GM19328 (cell line): ENCODE data around the gene SVEP1.

Experiments
- ATAC-seq: cut with Tn5 transposase; IDR thresholded peaks from one replicate; pipeline ENCODE4 v1.9.1; 2021; ENCODE audit warnings: mild to moderate bottlenecking, moderate library complexity; ENCODE audit not compliant: unreplicated experiment

SVEP1 gene

DNA sequence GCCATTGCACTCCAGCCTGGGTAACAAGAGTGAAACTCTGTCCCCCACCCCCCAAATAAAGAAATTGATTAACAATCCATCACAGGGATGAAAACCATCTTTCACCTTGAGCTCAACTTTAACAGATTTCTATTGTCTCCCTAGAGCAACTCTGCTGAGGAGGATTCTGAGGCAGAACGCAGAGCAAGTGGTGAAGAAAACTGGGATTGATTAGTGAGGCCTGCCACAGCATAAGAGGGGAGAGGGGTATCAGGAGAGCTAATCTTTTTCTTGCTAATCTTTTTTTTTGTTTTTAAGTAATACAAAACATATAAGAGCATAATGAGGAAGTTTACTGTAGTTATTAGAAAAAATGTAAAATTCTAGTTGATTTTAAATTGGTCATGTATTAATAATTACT is 250.8 kb downstream of the SVEP1 start:
- ATAC-seq, result no peak

GRCh38 chr9:110327716-110328115 is 251.8 kb downstream of the SVEP1 start:
- ATAC-seq, result no peak

GRCh38 chr9:110323818-110324217 is 255.7 kb downstream of the SVEP1 start:
- no peak for ATAC-seq

DNA sequence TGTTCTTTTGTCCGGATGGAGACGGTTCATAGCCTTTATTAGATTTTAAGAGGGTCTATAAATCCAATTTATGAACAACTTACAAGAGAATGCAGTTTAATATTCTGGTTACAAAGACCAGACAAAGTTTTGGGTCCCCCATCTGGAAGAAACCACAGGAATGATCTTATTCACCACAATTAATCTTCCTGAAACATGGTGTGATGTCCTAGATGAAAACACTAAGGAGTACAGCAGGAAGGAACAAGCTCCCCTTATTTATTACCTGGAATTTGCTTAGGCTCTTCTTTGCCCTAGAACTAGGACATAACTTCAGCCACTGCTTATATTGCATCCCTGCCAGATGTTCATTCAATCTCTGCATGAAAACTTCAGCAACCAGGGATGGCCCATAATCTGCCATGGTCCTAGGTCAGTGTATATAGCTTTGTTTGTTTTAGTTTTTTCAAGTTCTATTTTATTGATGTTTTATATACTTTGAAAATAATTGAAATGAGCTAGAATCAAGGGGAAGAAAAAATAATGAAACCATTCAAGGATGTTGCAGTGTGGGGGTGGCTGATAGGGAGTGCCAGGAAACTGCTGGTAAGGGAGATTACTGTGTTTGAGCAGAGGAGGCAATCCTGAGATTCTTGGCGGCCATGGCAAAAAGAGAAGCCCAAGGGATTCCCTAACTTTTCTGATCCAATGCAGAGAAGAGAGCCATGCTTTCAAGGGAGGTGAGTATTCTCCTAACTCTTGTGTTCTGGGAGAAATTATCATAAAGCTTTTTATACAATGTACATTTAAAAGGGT is 258.7 kb downstream of the SVEP1 start:
- ATAC-seq, result no peak

GRCh38 chr9:110319781-110320492 is 259.6 kb downstream of the SVEP1 start:
- ATAC-seq, result no peak

- ATAC-seq, result no peak
Measured at GRCh38 chr9:110317911-110318310, 261.6 kb downstream of the SVEP1 start.

GRCh38 chr9:110316261-110317075 is 263.1 kb downstream of the SVEP1 start:
- peak; percentile 96 for ATAC-seq
